Ramos (cell line): Measurements from ENCODE around the gene ROBO3.

Experiments used
- in situ Hi-C: fragments of 300-500 bp; cut with MboI; formaldehyde crosslinking; loops from one replicate; pipeline ENCODE4 v1.14.3; 2022; ENCODE audit warnings: low sequenced_read_pairs; ENCODE audit not compliant: unreplicated experiment

Gene ROBO3

DNA sequence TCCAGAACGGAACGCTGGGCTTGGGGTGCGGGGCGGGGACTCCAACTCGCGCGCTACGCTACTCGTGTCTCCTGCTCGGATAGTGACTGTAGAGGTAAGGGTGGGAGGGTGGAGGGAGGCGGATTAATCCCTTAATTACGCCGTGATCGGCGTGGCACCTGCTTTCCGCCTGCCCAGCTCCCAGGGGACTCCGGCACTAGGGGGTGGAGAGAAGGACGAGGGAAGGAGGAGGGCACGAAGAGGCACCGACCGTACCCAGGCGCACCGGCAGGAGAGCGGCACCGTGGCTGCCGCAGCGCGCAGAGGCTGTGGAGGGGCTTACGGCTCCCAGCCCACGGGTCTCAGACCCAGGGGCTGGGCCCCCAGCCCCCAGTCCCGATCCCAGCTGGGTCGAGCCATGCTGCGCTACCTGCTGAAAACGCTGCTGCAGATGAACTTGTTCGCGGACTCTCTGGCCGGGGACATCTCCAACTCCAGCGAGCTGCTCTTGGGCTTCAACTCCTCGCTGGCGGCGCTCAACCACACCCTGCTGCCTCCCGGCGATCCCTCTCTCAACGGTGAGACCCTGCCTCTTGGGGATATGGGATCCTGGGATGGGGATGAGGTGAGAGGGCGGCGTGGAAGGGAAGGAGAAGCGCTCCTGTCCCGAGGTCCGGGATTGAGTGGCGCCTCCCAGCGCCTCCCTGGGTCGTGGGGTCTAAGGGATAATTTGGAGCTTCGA, at the start of gene ROBO3:
Gene ROBO3 (plus strand): TSS at position 252 of the 721 bp plus-strand sequence. CDS start 146 bp downstream, at position 398.
- in situ Hi-C loops = no loop called here

- in situ Hi-C loops = no loop called here
These were observed 48.2 kb upstream of the ROBO3 start for GRCh38 chr11:124817036-124817435.

DNA sequence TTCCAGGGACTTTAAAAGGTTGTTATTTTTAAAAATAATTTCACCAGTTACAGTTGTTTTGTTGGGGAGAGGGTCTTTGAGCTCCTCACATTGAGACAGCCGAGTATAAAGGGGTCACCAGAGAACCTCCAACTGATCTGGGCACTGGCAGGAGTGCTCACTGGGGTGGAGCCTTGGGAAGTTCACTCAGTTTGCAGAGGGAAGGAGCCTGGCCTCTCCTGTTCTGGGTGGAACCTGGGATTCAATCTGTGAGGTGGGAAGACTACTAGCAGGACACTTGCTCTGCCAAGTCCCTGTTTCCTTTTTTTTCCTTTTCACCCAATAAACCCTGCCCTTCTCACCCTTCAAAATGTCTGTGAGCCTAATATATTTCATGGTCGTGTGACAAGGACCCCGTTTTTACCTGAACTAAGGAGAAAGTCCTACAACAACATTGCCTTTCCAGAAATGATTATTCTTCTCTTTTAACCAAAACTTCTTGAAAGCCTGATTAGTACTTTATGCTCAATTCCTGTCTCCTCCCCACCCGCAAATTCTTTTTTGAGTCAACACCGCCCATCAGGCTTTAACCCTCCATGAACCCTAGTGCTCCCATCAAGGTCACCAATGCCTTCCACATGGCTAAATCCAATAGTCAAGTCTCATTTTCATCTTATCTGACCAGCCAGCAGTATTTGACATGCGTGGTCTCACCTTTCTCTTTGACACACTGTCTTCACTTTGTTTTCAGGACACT, 43.1 kb upstream of the ROBO3 start:
- in situ Hi-C loops = no loop called here

GRCh38 chr11:124823512-124824376, 41.5 kb upstream of the ROBO3 start:
- in situ Hi-C loops = no loop called here

- in situ Hi-C loops = loop anchor here (25.0 kb wide), 1 partner anchor 414 kb away; the partner anchor contains the start of gene OR8B4
These were observed 39.4 kb upstream of the ROBO3 start for GRCh38 chr11:124825876-124826275.

- in situ Hi-C loops = loop anchor here (10.0 to 25.0 kb wide), 2 partner anchors 175 to 418 kb away; partner anchors contain the start of gene OR8B4
These were observed 35.2 kb upstream of the ROBO3 start for GRCh38 chr11:124829986-124830385.

DNA sequence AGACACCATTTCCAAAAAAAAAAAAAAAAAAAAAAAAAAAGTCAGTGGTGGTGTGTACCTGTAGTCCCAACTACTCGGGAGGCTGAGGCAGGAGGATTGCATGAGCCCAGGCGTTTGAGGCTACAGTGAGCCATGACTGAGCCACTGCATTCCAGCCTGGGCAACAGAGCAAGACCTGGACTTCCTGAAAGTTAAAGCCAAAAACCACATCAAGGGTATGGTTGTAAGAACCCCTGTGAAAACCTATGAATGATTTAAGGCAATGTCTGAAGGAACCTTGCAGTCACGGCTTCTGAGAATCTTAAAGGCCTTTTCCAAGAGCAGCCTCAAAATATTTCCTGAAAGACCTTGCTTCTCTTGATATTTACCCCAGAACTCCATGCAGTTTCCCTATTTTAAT, 34.5 kb upstream of the ROBO3 start:
- in situ Hi-C loops = loop anchor here (10.0 to 25.0 kb wide), 2 partner anchors 176 to 418 kb away; partner anchors contain the start of gene OR8B4

- in situ Hi-C loops = loop anchor here (10.0 to 25.0 kb wide), 2 partner anchors 177 to 420 kb away; partner anchors contain the start of gene OR8B4
These were observed 33.3 kb upstream of the ROBO3 start for GRCh38 chr11:124831897-124832296.

DNA sequence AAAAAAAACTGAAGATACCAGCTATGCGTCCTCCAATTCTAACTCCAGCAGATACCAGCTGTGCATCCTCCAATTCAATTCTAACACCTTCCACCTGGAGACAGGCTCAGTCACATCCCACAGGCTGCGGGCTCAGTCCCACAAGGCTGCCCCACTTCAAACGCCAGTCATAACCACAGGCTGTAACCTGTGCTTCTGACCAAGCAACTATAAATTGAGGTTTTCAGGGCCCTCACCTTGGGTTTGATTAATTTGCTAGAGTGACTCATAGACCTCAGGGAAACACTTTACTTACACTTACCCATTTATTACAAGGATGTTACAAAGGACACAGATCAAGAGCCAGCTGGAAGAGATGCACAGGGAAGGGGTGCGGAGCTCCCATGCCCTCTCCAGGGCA, 32.7 kb upstream of the ROBO3 start:
- in situ Hi-C loops = loop anchor here (10.0 to 25.0 kb wide), 2 partner anchors 178 to 420 kb away; partner anchors contain the start of gene OR8B4

GRCh38 chr11:124834526-124835180, 30.6 kb upstream of the ROBO3 start:
- in situ Hi-C loops = loop anchor here (10.0 to 25.0 kb wide), 2 partner anchors 180 to 422 kb away; partner anchors contain the start of gene OR8B4

DNA sequence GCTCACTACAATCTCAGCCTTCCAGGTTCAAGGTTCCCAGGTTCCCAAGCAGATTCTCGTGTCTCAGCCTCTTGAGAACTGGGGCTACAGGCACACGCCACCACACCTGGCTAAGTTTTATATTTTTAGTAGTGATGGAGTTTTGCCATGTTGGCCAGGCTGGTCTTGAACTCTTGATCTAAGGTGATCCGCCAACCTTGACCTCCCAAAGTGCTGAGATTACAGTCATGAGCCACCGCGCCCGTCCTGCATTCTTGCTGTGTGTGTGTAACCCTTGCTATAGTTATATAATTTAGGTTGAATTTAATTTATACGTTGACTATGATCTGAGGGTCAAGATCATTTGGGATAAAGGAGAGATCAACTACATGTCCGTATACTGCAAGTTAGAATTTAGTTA, 29.3 kb upstream of the ROBO3 start:
- in situ Hi-C loops = loop anchor here (10.0 to 25.0 kb wide), 2 partner anchors 181 to 424 kb away; partner anchors contain the start of gene OR8B4

DNA sequence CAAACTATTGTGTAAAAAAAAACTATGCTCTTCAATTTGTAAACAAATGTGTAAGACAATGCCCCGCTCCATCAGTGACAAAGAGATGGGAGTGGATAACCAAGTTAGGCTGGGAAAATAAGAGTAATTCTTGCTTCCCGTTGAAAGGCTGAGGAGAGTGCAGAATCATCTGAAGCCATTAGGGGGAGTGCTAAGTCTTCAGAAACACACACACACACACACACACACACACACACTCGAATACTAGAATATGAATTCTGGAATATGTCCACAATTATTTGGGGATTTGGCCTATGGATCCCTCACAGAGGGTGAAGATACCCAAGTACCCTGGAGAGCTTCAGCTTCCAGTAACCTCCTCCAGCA, 27.8 kb upstream of the ROBO3 start:
- in situ Hi-C loops = loop anchor here (10.0 to 25.0 kb wide), 2 partner anchors 183 to 425 kb away; partner anchors contain the start of gene OR8B4

DNA sequence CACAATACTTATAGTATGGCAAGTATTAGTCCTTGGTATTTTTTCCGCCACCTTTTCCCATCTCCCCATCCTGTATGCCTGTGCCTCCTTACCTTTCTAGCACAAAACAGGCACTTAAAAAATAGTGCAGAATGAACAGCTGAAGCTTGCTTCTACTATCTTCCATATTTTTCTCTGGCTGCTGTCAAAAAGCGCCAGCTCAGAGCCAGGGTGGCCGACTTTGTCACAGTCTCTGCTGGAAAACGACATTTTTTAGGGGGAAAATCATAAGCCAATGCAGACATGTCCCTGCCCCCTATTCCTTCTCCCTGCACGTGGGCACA, 26.5 kb upstream of the ROBO3 start:
- in situ Hi-C loops = loop anchor here (10.0 to 25.0 kb wide), 2 partner anchors 184 to 426 kb away; partner anchors contain the start of gene OR8B4

- in situ Hi-C loops = loop anchor here (10.0 to 25.0 kb wide), 2 partner anchors 185 to 427 kb away; partner anchors contain the start of gene OR8B4
These were observed 25.9 kb upstream of the ROBO3 start for GRCh38 chr11:124839128-124839971.

DNA sequence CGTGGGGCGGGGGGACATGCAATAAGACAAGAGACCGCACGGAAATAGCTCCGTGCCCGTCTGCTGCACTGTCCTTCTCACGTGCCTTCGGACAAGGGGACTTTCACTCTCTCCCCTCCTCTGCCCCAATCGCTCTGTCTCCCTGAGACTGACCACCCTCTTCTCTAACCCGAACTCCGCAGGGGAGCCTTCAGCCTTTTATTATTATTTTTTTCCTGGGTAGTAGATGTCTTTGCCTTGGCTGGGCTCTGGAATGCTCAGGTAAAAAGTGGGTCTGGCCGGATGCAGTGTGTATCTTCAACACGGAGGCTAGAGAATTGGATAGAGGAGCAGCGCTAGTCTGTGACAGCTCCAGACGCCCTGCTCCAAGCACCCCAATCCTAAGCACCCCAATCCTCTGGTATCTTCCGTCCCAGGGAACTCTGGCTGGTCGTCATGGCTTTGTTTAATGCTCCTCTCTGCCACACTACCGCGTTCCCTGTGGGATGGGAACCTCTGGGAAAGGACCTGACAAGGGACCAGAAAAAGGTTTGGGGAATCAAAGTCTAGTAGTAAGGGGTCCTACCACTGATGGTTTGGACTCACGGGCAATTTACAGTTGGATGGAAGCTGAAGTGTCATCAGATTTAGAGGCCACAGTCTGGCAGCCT, 25.1 kb upstream of the ROBO3 start:
- in situ Hi-C loops = loop anchor here (10.0 to 25.0 kb wide), 2 partner anchors 185 to 428 kb away; partner anchors contain the start of gene OR8B4

- in situ Hi-C loops = loop anchor here (25.0 kb wide), 1 partner anchor 428 kb away; the partner anchor contains the start of gene OR8B4
These were observed 24.6 kb upstream of the ROBO3 start for GRCh38 chr11:124840666-124841065.

DNA sequence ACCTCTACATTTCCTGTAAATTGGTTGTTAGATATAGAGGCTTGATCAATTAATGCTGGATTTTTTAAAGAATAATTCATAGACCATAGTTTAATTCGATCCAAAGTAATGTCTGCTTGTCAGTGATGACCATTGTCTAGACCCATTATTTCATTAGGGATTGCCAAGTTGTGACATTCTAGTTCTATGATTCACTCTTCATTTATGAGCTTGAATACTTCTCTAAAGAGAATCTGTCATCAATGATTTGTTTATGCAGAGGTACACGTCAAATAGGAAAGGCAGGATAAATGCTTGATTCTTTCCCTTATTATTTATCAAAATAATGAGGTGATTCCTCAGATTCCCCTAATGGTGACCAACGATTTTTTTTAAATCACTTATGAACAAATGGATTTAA, 24.0 kb upstream of the ROBO3 start:
- in situ Hi-C loops = loop anchor here (25.0 kb wide), 1 partner anchor 429 kb away; the partner anchor contains the start of gene OR8B4

DNA sequence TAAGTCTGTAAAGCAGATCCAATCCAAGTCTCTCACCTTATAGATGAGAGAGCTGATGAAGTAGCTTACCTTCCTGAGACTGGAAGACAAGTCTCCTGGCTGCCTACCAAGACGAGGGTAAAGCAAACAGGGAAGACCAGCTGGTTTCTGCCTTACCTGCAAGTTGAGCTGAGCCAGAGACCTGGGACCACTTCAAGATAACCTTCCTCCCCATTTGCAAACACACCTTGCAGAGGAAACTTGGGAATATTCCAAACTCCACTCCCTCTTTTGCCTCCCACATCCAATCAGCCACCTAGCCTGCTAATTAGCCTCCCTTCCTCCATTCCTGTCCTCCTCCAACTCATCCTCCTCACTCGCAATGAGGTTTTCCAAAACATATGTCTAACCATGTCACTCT, 23.4 kb upstream of the ROBO3 start:
- in situ Hi-C loops = loop anchor here (25.0 kb wide), 1 partner anchor 430 kb away; the partner anchor contains the start of gene OR8B4
